ENCODE results near the gene ITGBL1.

DNA sequence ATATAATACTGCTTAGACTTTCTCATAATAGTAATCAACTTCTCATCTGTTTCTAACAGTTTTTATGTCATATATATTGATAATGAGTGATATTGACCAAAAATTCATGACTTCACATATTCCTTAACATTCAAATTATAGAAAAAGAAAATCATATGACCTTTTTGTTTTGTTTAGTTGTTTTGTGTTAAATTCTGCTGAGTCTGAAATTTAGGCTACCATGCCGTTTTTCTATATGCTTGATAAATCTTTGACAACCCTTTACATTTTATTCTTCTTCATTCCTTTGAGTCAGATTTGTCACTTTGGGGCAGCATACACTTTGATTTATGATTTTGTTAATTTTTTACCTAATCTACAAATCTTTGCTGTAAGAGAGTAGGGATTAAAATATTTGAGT is 176.4 kb downstream of the ITGBL1 start:
- TF ChIP-seq EZH2phosphoT487 (IDR thresholded peaks at IDR 0.05; ENCODE audit: unreplicated experiment) (no peak), POLR2AphosphoS5 (IDR thresholded peaks at IDR 0.05; ENCODE audit: low read depth) (no peak), EZH2 (IDR thresholded peaks at IDR 0.05; ENCODE audit: low read depth, unreplicated experiment) (no peak), STAT1 (IDR thresholded peaks at IDR 0.05; ENCODE audit: unreplicated experiment) (no peak), ZNF114 (CRISPR knock-in tag; IDR thresholded peaks at IDR 0.05) (no peak)
- TF ChIP-seq, protein P1, sequence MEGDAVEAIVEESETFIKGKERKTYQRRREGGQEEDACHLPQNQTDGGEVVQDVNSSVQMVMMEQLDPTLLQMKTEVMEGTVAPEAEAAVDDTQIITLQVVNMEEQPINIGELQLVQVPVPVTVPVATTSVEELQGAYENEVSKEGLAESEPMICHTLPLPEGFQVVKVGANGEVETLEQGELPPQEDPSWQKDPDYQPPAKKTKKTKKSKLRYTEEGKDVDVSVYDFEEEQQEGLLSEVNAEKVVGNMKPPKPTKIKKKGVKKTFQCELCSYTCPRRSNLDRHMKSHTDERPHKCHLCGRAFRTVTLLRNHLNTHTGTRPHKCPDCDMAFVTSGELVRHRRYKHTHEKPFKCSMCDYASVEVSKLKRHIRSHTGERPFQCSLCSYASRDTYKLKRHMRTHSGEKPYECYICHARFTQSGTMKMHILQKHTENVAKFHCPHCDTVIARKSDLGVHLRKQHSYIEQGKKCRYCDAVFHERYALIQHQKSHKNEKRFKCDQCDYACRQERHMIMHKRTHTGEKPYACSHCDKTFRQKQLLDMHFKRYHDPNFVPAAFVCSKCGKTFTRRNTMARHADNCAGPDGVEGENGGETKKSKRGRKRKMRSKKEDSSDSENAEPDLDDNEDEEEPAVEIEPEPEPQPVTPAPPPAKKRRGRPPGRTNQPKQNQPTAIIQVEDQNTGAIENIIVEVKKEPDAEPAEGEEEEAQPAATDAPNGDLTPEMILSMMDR (conservative IDR thresholded peaks at IDR 0.05; ENCODE audit: low read depth in 2 of 2), result no peak
- TF ChIP-seq, protein P2, sequence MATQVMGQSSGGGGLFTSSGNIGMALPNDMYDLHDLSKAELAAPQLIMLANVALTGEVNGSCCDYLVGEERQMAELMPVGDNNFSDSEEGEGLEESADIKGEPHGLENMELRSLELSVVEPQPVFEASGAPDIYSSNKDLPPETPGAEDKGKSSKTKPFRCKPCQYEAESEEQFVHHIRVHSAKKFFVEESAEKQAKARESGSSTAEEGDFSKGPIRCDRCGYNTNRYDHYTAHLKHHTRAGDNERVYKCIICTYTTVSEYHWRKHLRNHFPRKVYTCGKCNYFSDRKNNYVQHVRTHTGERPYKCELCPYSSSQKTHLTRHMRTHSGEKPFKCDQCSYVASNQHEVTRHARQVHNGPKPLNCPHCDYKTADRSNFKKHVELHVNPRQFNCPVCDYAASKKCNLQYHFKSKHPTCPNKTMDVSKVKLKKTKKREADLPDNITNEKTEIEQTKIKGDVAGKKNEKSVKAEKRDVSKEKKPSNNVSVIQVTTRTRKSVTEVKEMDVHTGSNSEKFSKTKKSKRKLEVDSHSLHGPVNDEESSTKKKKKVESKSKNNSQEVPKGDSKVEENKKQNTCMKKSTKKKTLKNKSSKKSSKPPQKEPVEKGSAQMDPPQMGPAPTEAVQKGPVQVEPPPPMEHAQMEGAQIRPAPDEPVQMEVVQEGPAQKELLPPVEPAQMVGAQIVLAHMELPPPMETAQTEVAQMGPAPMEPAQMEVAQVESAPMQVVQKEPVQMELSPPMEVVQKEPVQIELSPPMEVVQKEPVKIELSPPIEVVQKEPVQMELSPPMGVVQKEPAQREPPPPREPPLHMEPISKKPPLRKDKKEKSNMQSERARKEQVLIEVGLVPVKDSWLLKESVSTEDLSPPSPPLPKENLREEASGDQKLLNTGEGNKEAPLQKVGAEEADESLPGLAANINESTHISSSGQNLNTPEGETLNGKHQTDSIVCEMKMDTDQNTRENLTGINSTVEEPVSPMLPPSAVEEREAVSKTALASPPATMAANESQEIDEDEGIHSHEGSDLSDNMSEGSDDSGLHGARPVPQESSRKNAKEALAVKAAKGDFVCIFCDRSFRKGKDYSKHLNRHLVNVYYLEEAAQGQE (IDR thresholded peaks at IDR 0.05; ENCODE audit: unreplicated experiment), result no peak
- TF ChIP-seq, protein P3, sequence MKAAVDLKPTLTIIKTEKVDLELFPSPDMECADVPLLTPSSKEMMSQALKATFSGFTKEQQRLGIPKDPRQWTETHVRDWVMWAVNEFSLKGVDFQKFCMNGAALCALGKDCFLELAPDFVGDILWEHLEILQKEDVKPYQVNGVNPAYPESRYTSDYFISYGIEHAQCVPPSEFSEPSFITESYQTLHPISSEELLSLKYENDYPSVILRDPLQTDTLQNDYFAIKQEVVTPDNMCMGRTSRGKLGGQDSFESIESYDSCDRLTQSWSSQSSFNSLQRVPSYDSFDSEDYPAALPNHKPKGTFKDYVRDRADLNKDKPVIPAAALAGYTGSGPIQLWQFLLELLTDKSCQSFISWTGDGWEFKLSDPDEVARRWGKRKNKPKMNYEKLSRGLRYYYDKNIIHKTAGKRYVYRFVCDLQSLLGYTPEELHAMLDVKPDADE (IDR thresholded peaks at IDR 0.05), result no peak

Measured in GM23338 (cell line).